HUDEP-2 (cell line): Measurements from ENCODE around the gene RNF157.
"Not testable (repeated sequence)": the region's sequence is repeated elsewhere in the genome, so short reads cannot be mapped to it uniquely, and the experiment has no call there.

ENCODE experiments used
- DNase-seq, 76 experiments: peaks; one replicate each; lab custom pipeline; 2025; ENCODE audit not compliant: unreplicated experiment in 76 of 76; lab: John Stamatoyannopoulos, UW

The RNF157 gene

GRCh38 chr17:76270770-76271668 is 30.7 kb upstream of the RNF157 start:
- no peak for DNase-seq

- no peak for DNase-seq
Measured at GRCh38 chr17:76270127-76270592, 29.9 kb upstream of the RNF157 start.

GRCh38 chr17:76268991-76269981 is 29.0 kb upstream of the RNF157 start:
- DNase-seq = no peak

- DNase-seq = peak in 33 of 76 experiments; percentile 6 to 61 (median 30)
Measured at GRCh38 chr17:76268015-76268749, 27.9 kb upstream of the RNF157 start.

- DNase-seq = not testable (repeated sequence)
Measured at GRCh38 chr17:76267581-76268001, 27.3 kb upstream of the RNF157 start.

- no peak for DNase-seq
Measured at GRCh38 chr17:76267051-76267576, 26.8 kb upstream of the RNF157 start.

GRCh38 chr17:76266244-76266938 is 26.1 kb upstream of the RNF157 start:
- DNase-seq = peak in 1 of 76 experiments; percentile 12

GRCh38 chr17:76265624-76266243 is 25.4 kb upstream of the RNF157 start:
- DNase-seq = peak in 19 of 76 experiments; percentile 6 to 33 (median 19)

- DNase-seq = peak; percentile 28 to 99 (median 97)
Measured at GRCh38 chr17:76264755-76265623, 24.7 kb upstream of the RNF157 start, which contains the start of gene UBALD2. TSS of gene UBALD2 (plus strand) at chr17:76265348. CDS start at chr17:76265506, 158 bp downstream.

GRCh38 chr17:76264425-76264754 is 24.1 kb upstream of the RNF157 start:
- DNase-seq = no peak

- no peak for DNase-seq
Measured at GRCh38 chr17:76263896-76264295, 23.6 kb upstream of the RNF157 start.

- DNase-seq = no peak
Measured at GRCh38 chr17:76262732-76263344, 22.5 kb upstream of the RNF157 start.

- no peak for DNase-seq
Measured at GRCh38 chr17:76261421-76262215, 21.3 kb upstream of the RNF157 start.

GRCh38 chr17:76260669-76261068 is 20.4 kb upstream of the RNF157 start:
- no peak for DNase-seq

GRCh38 chr17:76260220-76260619 is 19.9 kb upstream of the RNF157 start:
- no peak for DNase-seq

GRCh38 chr17:76256430-76257050 is 16.2 kb upstream of the RNF157 start:
- DNase-seq = not testable (repeated sequence)
